Stimulated activated CD4-positive, alpha-beta T cell treated with anti-CD3 and anti-CD28 coated beads, Interleukin-2, amount 100 ng/mL, for 24 hours (primary cell): ENCODE measurements around the gene LEPR.
A peak's percentile ranks its signal among the peaks of the same experiment; 100 is the strongest.
"Not testable (repeated sequence)": the region's sequence is repeated elsewhere in the genome, so short reads cannot be mapped to it uniquely, and the experiment has no call there.

Experiments used
- DNase-seq, 2 donors: peaks; one replicate each; pipeline ENCODE4 v3.0.0-alpha.2; 2020

Gene LEPR, protein sequence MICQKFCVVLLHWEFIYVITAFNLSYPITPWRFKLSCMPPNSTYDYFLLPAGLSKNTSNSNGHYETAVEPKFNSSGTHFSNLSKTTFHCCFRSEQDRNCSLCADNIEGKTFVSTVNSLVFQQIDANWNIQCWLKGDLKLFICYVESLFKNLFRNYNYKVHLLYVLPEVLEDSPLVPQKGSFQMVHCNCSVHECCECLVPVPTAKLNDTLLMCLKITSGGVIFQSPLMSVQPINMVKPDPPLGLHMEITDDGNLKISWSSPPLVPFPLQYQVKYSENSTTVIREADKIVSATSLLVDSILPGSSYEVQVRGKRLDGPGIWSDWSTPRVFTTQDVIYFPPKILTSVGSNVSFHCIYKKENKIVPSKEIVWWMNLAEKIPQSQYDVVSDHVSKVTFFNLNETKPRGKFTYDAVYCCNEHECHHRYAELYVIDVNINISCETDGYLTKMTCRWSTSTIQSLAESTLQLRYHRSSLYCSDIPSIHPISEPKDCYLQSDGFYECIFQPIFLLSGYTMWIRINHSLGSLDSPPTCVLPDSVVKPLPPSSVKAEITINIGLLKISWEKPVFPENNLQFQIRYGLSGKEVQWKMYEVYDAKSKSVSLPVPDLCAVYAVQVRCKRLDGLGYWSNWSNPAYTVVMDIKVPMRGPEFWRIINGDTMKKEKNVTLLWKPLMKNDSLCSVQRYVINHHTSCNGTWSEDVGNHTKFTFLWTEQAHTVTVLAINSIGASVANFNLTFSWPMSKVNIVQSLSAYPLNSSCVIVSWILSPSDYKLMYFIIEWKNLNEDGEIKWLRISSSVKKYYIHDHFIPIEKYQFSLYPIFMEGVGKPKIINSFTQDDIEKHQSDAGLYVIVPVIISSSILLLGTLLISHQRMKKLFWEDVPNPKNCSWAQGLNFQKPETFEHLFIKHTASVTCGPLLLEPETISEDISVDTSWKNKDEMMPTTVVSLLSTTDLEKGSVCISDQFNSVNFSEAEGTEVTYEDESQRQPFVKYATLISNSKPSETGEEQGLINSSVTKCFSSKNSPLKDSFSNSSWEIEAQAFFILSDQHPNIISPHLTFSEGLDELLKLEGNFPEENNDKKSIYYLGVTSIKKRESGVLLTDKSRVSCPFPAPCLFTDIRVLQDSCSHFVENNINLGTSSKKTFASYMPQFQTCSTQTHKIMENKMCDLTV

DNA sequence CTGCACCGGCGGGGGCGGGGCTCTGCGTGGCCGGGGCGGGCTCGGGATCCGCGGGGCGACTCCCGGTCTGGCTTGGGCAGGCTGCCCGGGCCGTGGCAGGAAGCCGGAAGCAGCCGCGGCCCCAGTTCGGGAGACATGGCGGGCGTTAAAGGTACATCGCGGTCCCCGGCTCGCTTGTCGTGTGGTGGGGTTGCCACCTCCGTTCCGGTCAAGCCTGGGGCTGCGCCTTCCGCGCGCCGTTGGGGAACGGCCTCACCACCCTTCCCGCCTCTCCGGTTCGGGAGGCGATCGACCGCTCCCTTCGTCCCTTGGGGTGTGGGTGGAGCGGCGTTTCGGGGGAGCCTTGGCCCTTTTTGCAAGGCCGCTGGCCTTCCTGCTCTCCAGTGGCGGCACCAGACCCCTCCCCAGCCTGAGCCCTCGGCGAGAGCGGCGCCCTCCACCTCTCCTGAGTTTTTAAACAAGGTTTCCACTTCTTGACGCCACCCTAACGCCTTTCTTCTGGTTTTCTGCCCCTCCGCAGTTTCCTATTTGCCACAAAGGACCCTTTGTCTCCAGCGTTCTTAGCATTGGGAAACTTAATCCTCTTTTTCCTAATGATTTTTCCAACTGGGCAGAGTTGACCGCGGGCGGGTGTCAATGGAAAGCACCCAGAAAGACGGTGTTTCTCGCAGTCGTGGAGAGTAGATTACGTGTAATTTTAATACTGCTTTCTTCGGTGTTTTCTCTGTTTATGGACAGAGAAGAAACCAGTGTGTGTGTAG lies at the start of gene LEPR, which contains the start of gene LEPROT:
TSS of gene LEPR (plus strand) at position 79 of the 761 bp plus-strand sequence. CDS start 144,898 bp downstream, outside the sequence.
TSS of gene LEPROT (plus strand) at position 79 of the 761 bp plus-strand sequence. CDS start at position 136, 57 bp downstream.
- no peak for DNase-seq

DNA sequence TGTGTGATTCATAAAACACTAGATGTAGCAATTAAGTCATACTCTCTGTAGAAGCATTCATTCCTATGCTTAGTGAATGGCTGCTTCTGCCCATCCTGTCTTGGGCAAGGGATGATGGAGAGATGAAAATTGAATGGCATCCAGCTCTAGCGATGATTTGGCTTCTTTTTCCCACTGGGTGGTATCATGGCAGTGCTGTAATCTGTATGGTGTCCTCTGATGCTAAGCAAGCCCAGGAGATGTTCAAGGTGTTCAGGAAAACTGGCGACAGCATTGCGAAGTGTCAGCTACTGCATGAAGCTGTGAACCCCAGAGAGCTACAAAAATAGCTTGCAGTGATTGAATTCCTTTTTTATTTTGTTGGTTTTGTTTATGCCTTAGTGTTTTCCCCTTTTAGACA lies 48.9 kb upstream of the LEPR start:
- no peak for DNase-seq

DNA sequence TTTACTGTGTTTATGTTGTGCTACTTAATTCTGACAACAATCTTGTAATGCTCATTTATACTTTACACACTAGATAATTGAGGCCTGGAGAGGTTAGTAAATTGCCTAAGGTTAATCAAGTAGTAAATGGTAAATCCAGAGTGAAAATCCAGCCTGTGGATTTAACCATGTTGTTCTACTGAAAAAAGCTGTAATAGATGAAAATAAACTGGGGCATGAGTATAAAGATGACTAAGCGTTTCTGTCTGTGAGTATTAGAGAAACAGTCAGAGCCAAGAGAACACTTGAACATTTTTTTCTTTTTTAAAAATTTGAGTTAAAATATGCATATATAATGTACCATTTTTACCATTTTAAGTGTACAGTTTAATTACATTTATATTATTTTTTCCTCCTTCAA lies 47.9 kb upstream of the LEPR start:
- no peak for DNase-seq

DNA sequence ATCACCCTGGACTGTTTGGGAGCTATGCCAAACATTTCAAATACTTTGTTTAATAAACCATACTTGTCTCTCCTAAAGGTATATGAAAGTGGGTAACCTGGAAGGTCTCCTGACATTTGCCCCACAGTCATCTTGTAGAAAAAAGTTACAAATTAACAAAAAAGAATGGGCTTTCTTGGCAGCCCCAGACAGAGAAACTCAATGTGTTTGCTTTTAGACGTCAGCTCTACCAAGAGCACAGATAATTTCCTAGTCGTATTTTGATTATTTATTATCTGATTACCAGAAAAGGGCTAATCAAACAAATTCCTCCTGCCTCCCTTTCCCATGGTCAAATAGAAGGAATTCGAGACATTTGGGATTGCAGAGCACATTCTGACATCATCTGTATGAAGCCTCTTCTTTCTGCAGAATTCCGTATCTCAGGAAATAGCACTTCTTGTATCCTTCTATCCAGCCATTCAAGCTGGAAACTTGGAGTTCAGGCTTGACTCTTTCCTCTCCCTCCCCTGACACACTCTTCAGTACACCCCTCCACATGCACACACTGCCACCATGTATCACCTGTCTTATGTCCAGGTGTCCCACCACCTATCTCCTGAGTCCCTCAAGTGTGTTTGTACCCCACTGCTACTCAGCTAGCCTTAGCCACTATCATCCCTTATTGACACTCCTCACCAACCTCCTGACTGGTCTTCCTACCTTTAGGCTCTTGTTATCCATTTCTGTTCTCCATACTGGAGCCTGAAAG lies 42.8 kb upstream of the LEPR start:
- DNase-seq = no peak

DNA sequence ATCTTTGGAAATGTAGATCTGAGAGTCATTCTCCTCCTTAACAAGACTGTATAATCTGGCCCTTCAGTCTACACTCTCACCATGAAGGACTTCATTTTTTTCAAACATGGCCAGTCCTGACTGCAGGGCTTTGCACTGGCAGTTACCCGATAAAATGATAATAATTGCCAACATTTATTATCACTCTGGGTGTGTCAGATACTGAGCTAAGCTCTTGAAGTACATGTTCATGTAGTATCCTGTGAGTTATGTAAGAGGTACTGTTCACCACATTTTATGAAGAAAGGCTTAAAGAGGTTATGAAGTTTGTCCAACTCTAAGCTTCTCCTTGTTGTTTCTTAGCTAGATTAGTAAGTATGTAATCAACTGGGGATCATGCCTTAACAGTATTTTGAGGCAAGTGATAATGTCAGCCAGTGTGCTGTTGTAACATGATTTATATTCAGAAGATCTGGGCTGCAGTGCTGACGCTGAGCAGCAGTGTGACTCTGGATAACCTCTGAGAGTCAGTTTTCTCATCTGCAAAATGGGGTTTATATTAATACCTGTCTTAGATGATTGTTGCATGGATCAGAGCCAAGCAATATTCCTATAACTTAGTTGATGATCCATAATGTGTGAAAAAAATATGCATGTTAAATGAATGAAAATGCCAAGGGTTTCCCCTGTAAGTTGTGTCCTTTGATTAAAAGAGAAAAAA lies 42.1 kb upstream of the LEPR start:
- no peak for DNase-seq

DNA sequence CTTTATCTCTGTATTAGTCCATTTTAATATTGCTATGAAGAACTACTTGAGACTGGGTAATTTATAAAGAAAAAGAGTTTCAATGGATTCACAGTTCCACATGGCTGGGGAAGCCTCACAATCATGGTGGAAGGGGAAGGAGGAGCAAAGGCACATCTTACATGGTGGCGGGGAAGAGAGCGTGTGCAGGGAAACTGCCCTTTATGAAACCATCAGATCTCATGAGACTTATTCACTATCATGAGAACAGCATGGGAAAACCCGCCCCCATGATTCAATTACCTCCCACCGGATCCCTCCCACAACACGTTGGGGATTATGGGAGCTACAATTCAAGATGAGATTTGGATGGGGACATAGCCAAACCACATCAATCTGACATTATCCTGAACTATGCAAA lies 36.0 kb upstream of the LEPR start:
- DNase-seq = not testable (repeated sequence)

DNA sequence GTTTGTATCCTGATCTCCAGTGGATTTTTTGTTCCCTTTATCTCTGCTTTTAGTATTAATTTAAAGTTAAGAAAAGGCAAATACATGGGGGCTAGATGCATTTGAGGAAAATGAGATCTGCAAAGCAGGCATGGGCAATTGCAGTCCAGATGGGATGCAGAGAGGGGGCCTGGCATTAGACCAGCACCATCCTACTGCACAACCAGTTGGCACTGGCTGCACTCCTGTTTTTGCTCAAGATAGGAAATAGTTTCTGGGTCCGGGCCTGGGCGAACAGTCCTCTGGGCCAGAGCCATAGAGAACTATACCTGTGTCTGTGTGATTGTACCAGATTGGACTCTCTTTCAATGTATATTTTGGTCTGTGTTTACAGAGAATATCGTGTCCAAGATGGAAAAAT lies 34.0 kb upstream of the LEPR start:
- DNase-seq = no peak

DNA sequence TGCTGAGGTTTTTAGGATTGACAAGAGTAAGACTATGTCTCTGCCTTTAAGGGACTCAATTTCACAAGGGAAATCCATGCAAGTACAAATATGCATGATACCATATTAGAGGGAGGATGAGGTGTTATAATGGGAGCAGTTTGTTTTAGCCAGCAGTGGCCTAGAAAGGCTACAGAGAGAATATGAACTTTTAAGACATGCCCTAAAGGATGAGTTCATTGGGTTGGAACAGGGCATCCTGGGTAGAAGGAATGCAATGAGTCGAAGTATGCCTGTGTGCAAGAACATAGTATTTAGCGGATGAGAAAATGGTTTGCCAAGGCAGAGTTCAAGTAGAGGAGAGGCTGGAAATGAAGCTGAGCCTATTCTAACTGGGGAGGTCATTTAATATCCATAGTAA lies 32.6 kb upstream of the LEPR start:
- DNase-seq = no peak

DNA sequence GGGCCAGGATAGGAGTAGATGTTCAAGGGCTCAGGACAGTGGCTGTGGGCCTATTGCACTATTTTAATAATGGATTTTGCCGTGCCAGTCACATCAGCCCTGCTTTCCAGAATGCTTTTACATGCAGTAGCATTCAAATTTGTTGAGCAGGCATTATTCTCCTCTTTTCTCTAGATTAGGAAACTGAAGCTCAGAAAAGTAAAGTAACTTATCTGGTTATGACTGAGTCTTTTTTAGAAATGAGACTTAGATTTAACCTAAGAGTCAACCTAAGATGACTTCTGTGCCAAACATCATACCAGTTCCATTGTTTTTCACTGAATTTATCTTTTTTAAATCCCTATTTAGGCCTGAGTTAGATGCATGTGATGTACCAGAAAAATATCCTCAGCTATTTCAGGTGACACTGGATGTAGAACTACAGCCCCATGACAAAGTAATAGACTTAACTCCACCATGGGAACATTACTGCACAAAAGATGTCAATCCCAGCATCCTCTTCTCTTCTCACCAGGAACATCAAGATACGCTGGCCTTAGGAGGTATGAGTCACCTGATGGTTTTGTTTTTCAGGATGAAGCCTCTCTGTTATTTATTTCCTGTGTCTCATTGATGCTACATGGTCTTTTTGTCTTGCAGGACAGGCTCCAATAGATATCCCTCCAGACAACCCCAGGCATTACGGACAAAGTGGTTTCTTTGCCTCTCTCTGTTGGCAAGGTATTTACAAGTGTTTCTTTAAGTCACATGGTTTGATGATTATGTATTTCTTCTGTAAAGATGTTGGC lies 31.4 kb upstream of the LEPR start:
- DNase-seq = no peak

DNA sequence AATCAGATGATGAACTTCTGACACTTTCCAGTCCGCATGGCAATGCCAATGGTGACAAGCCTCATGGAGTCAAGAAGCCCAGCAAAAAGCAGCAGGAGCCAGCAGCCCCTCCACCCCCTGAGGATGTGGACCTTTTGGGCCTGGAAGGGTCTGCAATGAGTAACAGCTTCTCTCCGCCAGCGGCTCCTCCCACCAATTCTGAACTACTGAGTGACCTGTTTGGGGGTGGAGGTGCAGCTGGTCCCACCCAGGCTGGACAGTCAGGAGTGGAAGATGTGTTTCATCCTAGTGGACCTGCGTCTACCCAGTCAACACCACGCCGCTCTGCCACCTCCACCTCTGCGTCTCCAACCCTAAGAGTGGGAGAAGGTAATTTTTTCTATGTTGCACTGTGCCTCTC lies 28.0 kb upstream of the LEPR start:
- no peak for DNase-seq

DNA sequence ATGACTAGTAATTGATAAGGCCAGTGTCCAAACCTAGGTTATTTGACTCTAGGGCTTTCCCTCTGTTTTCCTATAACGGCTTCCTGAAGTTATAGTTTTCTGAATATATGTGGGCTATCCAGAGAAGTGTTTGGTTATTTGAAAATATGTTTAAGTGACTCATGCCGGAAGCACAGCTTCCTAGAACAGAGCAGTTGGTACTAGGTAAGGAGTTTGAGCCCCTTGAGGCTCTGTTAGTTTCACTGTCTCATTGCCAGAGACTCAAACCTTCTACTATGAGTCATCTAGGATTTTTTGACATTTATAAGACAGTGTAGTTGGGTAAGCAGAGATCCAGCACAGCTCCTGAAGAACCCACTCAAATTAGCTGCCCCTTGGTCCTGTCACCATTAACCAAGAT lies 27.1 kb upstream of the LEPR start:
- peak; percentile 4 to 24 for DNase-seq

DNA sequence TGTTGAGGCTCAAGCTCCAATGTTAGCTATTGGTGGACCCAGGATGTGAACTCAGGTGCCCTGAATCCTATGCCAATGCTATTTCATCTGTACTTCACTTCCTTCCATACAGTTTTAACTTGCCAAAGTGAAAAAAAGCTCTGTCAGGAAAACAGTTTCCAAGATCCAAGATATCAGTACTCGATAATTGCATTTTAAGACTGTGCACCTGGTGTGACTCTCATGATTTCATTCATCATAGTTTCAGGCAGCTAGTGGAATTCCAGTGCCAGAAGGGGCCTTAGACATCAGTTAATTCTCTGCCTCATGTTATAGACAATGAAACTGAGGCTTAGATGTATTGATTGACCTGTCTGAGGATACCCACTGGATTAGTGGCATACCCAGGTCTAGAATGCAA lies 26.5 kb upstream of the LEPR start:
- no peak for DNase-seq

DNA sequence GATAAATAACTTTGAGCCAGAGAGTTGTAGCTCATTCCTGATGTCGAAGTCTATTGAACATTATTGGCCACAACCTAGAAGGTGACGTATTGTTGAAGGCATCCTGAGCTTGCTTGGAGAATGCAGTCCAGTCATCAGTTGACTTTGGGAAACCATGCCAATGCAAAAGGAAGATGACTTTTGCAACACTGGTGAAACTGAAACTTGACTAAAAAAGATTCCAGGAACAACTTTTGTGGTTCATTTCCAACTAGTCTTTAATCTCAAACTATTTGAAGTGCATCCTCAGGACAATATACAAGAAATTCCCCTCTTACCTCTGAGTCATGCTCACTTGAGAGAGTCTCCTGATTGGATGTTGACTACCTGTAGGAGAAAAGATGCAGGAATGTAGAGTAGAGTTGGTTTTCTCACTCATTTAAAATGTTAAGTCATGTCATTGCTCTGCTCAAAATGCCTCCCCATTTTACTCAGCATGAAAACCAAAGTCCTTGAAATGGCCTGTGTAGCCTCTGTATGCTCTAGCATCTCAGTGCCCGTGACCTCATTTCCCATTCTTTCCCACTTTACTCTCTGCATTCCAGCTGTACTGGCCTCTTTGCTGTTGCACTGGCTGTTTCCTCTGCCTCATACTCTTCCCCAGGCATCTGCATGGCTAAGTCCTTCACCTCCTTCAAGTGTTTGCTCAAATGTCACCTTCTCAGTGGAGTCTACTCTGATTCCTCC lies 24.4 kb upstream of the LEPR start:
- no peak for DNase-seq

DNA sequence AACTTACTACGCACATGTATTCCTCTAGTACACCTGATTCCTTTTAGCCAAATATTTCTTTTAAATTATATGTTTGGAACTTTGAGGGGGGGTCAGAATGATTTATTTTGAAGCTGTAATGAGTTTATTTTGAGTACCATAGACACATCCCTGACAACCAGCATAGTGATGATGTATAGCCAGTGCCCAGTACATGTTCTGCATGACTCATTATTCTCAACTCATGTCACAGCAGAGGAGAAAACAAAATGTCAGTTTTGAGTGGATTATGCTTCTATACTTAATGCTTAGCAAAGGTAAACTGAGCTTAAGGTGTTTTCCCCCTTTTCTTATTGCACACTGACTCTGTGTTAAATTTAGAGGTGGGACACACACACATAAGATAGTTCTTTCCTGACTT lies 22.4 kb upstream of the LEPR start:
- DNase-seq = no peak

DNA sequence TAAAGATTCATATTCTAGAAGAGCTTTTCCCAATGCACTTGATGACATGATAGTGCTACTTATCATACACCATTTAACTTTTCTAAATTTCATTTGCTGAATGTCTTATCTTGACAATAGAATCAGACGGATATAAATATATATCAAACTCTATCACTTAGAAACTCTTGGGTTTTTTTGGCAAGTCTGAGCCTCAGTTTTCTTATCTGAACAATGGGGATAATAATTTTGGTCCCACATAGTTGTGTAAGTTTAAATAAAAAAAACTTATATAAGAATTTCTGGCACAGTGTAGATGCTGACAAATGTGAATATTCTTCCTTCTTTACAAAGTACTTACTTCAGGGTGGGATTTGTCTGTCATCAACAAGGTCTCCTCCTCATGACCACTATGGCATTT lies 21.5 kb upstream of the LEPR start:
- DNase-seq = no peak

DNA sequence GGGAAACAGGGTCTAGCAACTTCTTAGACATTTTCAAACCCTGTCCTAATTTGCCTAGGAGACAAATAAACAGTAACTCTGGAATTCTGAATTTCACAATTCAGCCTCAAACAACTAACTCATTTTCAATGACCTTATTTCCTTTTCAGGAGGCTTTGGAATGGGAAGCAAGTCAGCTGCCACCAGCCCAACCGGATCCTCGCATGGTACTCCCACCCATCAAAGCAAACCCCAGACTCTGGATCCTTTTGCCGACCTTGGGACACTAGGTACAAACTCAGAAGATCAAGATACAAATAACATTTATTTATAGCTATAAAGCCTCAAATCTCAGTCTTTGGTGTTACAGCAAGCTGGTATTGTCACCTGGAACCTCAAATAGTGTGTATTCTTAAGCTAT lies 18.9 kb upstream of the LEPR start:
- DNase-seq = no peak

DNA sequence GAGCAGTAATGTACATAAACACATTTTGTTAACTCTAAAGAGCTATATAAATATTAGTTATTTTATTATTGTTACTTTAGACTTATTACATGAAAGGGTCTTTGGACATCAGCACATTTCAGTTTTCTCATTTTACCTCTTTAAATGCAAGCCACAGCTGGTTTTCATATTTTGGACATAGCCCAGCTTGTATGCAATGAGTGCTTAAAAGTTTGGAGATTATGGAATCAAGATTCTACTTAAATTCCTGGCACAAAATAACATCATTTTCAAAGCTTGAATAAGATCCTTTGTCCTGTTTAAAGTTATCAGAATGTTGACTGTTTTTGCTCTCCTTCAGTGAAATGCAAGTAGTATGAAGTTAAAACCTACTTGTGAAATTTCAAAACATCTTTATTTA lies 15.5 kb upstream of the LEPR start:
- DNase-seq = no peak

DNA sequence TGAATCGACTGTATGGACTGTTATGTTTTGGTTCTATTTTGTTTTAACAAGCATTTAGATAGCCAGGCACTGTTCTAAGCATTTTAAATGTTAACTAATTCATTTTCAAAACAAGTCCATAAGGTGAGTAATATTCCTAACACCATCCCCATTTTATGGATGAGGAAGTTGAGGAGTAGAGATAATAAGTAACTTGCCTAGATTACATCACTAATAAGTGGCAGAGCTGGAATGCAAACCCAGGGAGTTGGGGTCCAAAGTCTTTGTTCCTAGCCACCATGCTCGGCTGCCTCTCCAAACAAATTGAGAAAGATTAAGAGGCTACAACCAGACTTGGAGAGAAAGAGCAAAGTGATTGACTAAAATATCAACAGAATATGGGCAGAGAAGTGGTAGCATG lies 12.6 kb upstream of the LEPR start:
- no peak for DNase-seq

DNA sequence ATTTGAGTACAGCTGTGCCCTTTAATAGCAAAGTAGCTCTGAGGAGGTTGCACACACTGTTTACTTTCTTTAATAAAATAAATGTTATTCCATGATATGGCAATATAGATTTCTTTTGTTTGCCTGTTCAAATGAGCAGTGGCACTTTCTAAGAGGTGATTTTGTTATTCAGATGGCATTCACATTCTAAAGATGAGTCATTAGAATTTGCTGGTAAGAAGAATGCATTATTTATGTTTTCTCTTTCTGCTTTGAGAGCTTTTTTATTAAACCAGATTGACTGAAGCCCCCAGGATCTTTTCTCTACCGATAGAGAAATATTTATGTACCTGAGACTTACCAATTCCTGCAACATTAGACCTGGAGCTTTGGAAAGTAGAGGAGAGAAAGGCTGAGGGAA lies 11.2 kb upstream of the LEPR start:
- no peak for DNase-seq
